ENCODE measurements around the gene ACTN3.

DNA sequence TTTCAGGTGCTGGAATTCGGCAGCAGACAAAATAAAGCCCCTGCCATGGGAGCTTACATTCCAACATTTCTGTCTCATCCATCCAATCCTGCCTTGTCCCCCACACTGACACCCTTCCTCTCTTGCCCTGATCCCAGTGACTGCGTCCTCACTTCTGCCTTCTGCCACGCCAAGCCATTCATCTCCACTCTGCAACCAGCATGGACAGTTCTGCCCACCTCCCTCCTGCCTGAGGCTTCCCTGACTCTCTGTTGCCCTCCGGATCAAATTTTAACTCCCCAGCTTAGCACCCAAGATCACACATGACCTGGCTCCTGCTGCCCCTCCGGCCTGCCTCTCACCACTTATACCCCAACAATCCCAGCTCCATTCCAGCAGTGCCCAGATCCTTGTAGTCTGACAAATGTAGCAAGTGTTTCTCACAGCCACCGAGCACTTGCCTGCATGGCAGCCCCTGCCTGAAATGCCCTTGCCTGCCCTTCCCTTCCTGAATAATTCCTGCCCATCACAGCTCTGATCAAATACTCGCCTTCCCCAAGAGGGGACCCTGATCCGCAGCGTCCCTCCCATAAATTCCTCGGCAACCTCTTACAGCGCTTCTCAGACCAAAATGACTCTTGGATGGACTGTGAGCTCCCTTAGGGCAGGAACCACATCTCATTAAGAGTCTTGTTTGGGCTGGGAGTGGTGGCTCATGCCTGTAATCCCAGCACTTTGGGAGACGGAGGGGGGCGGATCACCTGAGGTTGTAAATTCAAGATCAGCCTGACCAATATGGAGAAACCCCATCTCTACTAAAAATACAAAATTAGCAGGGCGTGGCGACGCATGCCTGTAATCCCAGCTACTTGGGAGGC, 2.3 kb downstream of the ACTN3 start:
- TF ChIP-seq, protein P1, sequence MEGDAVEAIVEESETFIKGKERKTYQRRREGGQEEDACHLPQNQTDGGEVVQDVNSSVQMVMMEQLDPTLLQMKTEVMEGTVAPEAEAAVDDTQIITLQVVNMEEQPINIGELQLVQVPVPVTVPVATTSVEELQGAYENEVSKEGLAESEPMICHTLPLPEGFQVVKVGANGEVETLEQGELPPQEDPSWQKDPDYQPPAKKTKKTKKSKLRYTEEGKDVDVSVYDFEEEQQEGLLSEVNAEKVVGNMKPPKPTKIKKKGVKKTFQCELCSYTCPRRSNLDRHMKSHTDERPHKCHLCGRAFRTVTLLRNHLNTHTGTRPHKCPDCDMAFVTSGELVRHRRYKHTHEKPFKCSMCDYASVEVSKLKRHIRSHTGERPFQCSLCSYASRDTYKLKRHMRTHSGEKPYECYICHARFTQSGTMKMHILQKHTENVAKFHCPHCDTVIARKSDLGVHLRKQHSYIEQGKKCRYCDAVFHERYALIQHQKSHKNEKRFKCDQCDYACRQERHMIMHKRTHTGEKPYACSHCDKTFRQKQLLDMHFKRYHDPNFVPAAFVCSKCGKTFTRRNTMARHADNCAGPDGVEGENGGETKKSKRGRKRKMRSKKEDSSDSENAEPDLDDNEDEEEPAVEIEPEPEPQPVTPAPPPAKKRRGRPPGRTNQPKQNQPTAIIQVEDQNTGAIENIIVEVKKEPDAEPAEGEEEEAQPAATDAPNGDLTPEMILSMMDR (IDR thresholded peaks at IDR 0.05), result no peak
- no peak for TF ChIP-seq POLR2A (IDR thresholded peaks at IDR 0.05)
